HL-60 (cell line): ENCODE measurements around the gene MX2.

Source experiments
- DNase-seq, 2 experiments: peaks; one replicate each; pipeline ENCODE4 v3.0.0-alpha.2; 2010 to 2020; ENCODE audit warnings: low read depth in 1 of 2, low spot score in 1 of 2
- H3K27ac ChIP-seq: fragments of 250-450 bp; sonication (Bioruptor Pico); replicated peaks from 2 replicates; pipeline ENCODE4 v1.5.1; 2020; ENCODE audit warnings: mild to moderate bottlenecking, moderate library complexity
- H3K27me3 ChIP-seq: fragments of 250-450 bp; sonication (Bioruptor Pico); 2 replicates; pipeline ENCODE4 v1.5.1; 2021; ENCODE audit warnings: mild to moderate bottlenecking, moderate library complexity; ENCODE audit not compliant: insufficient read depth, poor library complexity, severe bottlenecking
- H3K4me3 ChIP-seq: replicated peaks from 2 replicates; pipeline ENCODE4 v1.5.1; 2011; ENCODE audit warnings: mild to moderate bottlenecking, control low read depth, low read length; ENCODE audit not compliant: insufficient read depth
- GABPA ChIP-seq: IDR thresholded peaks from 2 replicates; pipeline ENCODE4 v1.6.1; 2012; ENCODE audit warnings: low read depth
- POLR2AphosphoS5 ChIP-seq: IDR thresholded peaks from 2 replicates; pipeline ENCODE4 v1.6.1; 2012; ENCODE audit warnings: low read depth
- SPI1 ChIP-seq: IDR thresholded peaks from 2 replicates; pipeline ENCODE4 v1.6.1; 2012; ENCODE audit warnings: low read depth, mild to moderate bottlenecking, borderline replicate concordance
- TF ChIP-seq, protein P1 (sequence below): IDR thresholded peaks from one replicate; pipeline ENCODE4 v1.5.1; 2011; ENCODE audit warnings: low read length, control low read depth, inconsistent platforms; ENCODE audit not compliant: insufficient read depth
- TF ChIP-seq, protein P2 (sequence below): IDR thresholded peaks from 2 replicates; pipeline ENCODE4 v1.6.1; 2012; ENCODE audit warnings: low read depth; ENCODE audit not compliant: insufficient replicate concordance

MX2 gene

DNA sequence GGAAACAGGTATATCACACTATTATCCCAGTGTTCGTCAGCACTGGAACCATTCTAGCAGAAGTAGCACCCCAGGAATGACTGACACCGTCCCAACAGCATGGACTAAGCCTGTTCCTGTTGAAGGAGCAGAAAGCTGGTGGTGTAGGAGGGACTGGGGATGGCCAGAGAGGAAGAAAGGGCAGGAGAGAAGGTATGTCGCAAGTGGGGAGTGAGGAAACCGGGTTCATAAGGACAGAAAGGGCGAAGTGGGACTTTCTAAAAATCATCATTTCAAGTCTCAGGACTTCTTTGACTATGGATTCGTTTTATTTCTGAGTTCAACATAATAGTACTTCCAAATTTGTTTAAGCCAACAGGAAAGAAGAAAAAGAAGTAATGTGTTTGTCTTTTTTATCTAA lies 44.5 kb downstream of the MX2 start:
- H3K27me3 ChIP-seq: no peaks in the 10 kb centered on the region
- peak in 1 of 2 experiments; percentile 69 for DNase-seq
- TF ChIP-seq POLR2AphosphoS5 (no peak), GABPA (no peak), SPI1 (0 out of 2 replicates have a peak, but pooled peaks have one; percentile 8)
- no peak overlapping the region for H3K27ac ChIP-seq
- no peak overlapping the region for H3K4me3 ChIP-seq

DNA sequence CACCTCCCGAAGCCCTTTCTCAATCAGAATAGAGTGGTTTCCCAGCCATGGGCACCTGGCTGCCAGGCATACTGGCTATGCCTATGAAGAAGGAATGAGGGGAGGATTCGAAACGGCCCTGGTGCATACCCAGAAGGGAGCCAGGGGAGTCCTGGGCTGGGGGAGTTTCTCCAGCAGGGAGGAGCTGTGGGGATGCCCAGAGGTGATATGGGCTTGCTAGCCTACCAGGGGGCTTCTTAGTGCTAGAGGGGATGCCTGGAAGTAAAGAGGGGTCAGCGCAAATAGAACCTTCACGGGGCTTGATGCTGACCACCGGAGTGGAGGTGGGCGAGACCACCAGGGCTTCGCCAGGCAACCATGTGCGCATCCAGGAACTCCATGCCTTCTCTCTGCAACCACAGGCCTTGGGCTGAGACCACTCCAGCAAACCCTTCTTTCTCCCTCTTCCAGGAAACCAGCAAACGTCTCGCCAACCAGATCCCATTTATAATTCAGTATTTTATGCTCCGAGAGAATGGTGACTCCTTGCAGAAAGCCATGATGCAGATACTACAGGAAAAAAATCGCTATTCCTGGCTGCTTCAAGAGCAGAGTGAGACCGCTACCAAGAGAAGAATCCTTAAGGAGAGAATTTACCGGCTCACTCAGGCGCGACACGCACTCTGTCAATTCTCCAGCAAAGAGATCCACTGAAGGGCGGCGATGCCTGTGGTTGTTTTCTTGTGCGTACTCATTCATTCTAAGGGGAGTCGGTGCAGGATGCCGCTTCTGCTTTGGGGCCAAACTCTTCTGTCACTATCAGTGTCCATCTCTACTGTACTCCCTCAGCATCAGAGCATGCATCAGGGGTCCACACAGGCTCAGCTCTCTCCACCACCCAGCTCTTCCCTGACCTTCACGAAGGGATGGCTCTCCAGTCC lies 46.0 kb downstream of the MX2 start:
- Histone ChIP-seq H3K27me3 (no peaks in the 10 kb centered on the region), H3K4me3 (no peak overlapping the region), H3K27ac (no peak overlapping the region)
- no peak for TF ChIP-seq SPI1
- TF ChIP-seq POLR2AphosphoS5: no peak
- TF ChIP-seq, protein P1, sequence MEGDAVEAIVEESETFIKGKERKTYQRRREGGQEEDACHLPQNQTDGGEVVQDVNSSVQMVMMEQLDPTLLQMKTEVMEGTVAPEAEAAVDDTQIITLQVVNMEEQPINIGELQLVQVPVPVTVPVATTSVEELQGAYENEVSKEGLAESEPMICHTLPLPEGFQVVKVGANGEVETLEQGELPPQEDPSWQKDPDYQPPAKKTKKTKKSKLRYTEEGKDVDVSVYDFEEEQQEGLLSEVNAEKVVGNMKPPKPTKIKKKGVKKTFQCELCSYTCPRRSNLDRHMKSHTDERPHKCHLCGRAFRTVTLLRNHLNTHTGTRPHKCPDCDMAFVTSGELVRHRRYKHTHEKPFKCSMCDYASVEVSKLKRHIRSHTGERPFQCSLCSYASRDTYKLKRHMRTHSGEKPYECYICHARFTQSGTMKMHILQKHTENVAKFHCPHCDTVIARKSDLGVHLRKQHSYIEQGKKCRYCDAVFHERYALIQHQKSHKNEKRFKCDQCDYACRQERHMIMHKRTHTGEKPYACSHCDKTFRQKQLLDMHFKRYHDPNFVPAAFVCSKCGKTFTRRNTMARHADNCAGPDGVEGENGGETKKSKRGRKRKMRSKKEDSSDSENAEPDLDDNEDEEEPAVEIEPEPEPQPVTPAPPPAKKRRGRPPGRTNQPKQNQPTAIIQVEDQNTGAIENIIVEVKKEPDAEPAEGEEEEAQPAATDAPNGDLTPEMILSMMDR: no peak
- TF ChIP-seq GABPA: no peak
- TF ChIP-seq, protein P2, sequence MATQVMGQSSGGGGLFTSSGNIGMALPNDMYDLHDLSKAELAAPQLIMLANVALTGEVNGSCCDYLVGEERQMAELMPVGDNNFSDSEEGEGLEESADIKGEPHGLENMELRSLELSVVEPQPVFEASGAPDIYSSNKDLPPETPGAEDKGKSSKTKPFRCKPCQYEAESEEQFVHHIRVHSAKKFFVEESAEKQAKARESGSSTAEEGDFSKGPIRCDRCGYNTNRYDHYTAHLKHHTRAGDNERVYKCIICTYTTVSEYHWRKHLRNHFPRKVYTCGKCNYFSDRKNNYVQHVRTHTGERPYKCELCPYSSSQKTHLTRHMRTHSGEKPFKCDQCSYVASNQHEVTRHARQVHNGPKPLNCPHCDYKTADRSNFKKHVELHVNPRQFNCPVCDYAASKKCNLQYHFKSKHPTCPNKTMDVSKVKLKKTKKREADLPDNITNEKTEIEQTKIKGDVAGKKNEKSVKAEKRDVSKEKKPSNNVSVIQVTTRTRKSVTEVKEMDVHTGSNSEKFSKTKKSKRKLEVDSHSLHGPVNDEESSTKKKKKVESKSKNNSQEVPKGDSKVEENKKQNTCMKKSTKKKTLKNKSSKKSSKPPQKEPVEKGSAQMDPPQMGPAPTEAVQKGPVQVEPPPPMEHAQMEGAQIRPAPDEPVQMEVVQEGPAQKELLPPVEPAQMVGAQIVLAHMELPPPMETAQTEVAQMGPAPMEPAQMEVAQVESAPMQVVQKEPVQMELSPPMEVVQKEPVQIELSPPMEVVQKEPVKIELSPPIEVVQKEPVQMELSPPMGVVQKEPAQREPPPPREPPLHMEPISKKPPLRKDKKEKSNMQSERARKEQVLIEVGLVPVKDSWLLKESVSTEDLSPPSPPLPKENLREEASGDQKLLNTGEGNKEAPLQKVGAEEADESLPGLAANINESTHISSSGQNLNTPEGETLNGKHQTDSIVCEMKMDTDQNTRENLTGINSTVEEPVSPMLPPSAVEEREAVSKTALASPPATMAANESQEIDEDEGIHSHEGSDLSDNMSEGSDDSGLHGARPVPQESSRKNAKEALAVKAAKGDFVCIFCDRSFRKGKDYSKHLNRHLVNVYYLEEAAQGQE: no peak
- no peak for DNase-seq

DNA sequence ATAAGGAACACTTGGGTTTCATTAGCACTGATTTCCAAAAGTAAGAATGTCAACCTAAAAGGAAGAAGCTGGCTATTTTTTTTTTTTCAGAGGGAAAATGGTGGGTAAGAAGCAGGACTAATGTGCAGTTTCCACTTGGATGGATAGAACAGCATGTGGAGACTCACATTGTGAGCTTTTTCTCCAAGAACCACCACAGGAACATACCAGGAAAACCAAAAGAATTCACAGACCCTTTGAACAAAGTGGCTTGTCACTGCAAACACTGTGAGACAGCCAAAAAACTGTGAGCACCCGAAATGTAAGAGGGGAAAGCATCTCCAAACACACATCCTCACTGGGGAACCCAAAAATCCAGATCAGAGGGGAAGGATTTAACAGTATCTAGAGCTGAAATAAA lies 48.5 kb downstream of the MX2 start:
- TF ChIP-seq SPI1 (no peak), GABPA (no peak), POLR2AphosphoS5 (no peak)
- Histone ChIP-seq H3K27me3 (no peaks in the 10 kb centered on the region), H3K27ac (no peak overlapping the region), H3K4me3 (no peak overlapping the region)
- DNase-seq: no peak

DNA sequence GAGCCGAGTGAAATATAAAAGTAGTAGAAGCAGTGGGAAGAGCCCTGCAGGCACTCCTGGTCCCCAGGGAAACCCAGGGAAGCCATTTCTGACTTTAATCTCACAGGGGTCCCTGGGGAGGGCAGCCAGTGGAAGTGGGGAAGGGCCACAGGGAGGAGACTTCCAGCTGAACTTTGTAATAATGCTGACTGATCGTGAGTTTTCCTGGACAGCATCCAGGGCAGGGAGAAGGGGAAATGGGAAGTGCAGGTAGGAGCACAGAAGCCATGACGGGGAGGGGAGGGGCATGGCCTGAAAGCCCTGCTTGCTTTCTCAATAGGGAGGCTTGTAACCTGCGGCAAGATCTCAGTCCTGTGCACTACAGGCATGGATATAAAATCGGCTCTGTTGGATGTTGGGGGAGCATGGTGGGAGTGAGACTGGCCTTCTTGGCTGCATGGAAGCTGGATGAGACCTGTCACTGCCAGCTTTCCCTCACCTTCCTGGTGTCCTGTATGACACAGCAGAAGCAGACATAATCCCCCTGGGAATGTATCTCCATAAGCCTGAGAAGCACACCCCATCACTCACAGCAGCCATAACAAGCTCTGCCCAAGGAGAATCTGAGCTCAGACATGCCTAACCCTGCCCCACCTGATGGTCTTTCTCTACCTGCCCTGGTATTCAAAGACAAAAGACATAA lies 49.1 kb downstream of the MX2 start:
- TF ChIP-seq, protein P1: no peak
- TF ChIP-seq POLR2AphosphoS5 (no peak), SPI1 (no peak), GABPA (no peak)
- TF ChIP-seq, protein P2: no peak
- DNase-seq: no peak
- Histone ChIP-seq H3K4me3 (no peak overlapping the region), H3K27ac (no peak overlapping the region), H3K27me3 (no peaks in the 10 kb centered on the region)
